Measurements from ENCODE around the gene BBOF1.
A peak's percentile ranks its signal among the peaks of the same experiment; 100 is the strongest.
"Not testable (repeated sequence)": the region's sequence is repeated elsewhere in the genome, so short reads cannot be mapped to it uniquely, and the experiment has no call there.

The BBOF1 gene, protein sequence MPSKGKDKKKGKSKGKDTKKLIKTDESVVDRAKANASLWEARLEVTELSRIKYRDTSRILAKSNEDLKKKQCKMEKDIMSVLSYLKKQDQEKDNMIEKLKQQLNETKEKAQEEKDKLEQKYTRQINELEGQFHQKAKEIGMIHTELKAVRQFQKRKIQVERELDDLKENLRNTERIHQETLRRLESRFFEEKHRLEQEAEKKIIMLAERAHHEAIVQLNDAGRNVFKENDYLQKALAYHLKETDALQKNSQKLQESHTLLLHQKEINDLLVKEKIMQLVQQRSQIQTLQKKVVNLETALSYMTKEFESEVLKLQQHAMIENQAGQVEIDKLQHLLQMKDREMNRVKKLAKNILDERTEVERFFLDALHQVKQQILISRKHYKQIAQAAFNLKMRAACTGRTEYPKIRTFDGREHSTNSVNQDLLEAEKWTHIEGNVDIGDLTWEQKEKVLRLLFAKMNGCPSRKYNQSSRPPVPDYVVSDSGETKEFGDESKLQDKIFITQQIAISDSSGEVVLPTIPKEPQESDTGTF

GRCh38 chr14:74018586-74019407 lies at the start of gene BBOF1, which contains the start of gene ENTPD5:
BBOF1 (plus strand) TSS chr14:74019349; CDS start chr14:74019479, 130 bp downstream.
ENTPD5 (minus strand) TSS chr14:74019288; CDS start chr14:73988102, 31,186 bp downstream.
- no peaks in the 10 kb centered on the region for H3K9me3 ChIP-seq (ENCODE audit: severe bottlenecking)
- peak within 1 kb of the TSS; percentile 97 for H3K4me3 ChIP-seq (ENCODE audit: low read depth, low read length)
- peak; percentile 86 for DNase-seq
- H3K27ac ChIP-seq: peak within 1 kb of the TSS; percentile 94
- peaks cover 2% of the 10 kb centered on the region; the same call in 1 of the 2 replicates for H3K36me3 ChIP-seq
- no peaks in the 10 kb centered on the region for H3K27me3 ChIP-seq (ENCODE audit: insufficient read depth, low read depth, severe bottlenecking)
- TF ChIP-seq, protein P1, sequence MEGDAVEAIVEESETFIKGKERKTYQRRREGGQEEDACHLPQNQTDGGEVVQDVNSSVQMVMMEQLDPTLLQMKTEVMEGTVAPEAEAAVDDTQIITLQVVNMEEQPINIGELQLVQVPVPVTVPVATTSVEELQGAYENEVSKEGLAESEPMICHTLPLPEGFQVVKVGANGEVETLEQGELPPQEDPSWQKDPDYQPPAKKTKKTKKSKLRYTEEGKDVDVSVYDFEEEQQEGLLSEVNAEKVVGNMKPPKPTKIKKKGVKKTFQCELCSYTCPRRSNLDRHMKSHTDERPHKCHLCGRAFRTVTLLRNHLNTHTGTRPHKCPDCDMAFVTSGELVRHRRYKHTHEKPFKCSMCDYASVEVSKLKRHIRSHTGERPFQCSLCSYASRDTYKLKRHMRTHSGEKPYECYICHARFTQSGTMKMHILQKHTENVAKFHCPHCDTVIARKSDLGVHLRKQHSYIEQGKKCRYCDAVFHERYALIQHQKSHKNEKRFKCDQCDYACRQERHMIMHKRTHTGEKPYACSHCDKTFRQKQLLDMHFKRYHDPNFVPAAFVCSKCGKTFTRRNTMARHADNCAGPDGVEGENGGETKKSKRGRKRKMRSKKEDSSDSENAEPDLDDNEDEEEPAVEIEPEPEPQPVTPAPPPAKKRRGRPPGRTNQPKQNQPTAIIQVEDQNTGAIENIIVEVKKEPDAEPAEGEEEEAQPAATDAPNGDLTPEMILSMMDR (IDR thresholded peaks at IDR 0.05; ENCODE audit: low read depth, low read length): no peak

DNA sequence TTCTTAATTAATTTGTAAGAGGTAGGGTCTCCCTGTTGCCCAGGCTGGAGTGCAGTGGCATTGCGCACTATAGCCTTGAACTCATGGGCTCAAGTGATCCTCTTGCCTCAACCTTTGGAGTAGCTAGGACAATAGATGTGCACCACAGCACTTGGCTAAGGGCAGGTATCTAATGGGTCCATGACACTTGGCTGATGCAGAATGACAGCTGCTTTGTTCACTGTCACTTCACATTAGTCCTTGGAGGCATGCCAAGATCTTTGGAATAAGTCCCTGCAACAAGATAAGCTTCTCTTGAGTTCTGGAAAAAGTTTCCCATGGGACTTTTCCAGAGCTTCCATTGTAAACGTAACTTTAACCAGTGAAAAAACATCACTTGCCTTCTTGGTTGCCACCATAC lies 45.7 kb upstream of the BBOF1 start:
- TF ChIP-seq, protein P1 (IDR thresholded peaks at IDR 0.05; ENCODE audit: low read depth, low read length): no peak
- H3K4me3 ChIP-seq (ENCODE audit: low read depth, low read length): no peak overlapping the region
- no peaks in the 10 kb centered on the region for H3K27me3 ChIP-seq (ENCODE audit: insufficient read depth, low read depth, severe bottlenecking)
- H3K36me3 ChIP-seq: no peaks in the 10 kb centered on the region
- no peak for DNase-seq
- no peaks in the 10 kb centered on the region for H3K9me3 ChIP-seq (ENCODE audit: severe bottlenecking)
- H3K27ac ChIP-seq: no peak overlapping the region

DNA sequence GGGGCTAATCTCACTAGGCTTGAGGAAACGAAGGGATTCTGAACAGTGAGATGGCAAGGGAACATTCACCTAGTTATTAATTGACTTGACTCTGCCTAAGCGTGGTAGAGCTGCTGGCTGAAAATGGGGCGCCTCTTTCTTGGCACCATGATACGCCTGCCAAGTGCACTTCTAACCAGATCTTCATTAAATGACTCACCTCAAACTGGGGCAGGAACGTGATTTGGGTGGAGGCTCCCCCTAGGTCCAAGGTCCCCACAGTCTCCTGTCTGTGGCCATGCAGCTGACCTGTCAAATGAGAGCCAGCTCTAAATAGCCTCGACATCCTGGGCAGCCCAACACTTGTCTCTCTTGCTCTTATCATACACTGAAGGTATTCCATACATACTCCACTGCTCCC lies 43.0 kb upstream of the BBOF1 start:
- H3K9me3 ChIP-seq (ENCODE audit: severe bottlenecking): no peaks in the 10 kb centered on the region
- no peaks in the 10 kb centered on the region for H3K27me3 ChIP-seq (ENCODE audit: insufficient read depth, low read depth, severe bottlenecking)
- H3K36me3 ChIP-seq: no peaks in the 10 kb centered on the region
- H3K4me3 ChIP-seq (ENCODE audit: low read depth, low read length): no peak overlapping the region
- no peak for DNase-seq
- H3K27ac ChIP-seq: no peak overlapping the region
- TF ChIP-seq, protein P1 (IDR thresholded peaks at IDR 0.05; ENCODE audit: low read depth, low read length): no peak

- no peak for DNase-seq
- Histone ChIP-seq H3K27ac (no peak overlapping the region), H3K4me3 (ENCODE audit: low read depth, low read length) (no peak overlapping the region), H3K27me3 (ENCODE audit: insufficient read depth, low read depth, severe bottlenecking) (no peaks in the 10 kb centered on the region), H3K36me3 (no peaks in the 10 kb centered on the region), H3K9me3 (ENCODE audit: severe bottlenecking) (no peaks in the 10 kb centered on the region)
- TF ChIP-seq, protein P1 (IDR thresholded peaks at IDR 0.05; ENCODE audit: low read depth, low read length): no peak
These were observed 41.3 kb upstream of the BBOF1 start for GRCh38 chr14:73977896-73978295.

GRCh38 chr14:73988065-73988464 lies 31.1 kb upstream of the BBOF1 start:
- no peaks in the 10 kb centered on the region for H3K9me3 ChIP-seq (ENCODE audit: severe bottlenecking)
- no peaks in the 10 kb centered on the region for H3K27me3 ChIP-seq (ENCODE audit: insufficient read depth, low read depth, severe bottlenecking)
- no peaks in the 10 kb centered on the region for H3K36me3 ChIP-seq
- no peak for DNase-seq
- H3K4me3 ChIP-seq (ENCODE audit: low read depth, low read length): no peak overlapping the region
- TF ChIP-seq, protein P1 (IDR thresholded peaks at IDR 0.05; ENCODE audit: low read depth, low read length): no peak
- no peak overlapping the region for H3K27ac ChIP-seq

DNA sequence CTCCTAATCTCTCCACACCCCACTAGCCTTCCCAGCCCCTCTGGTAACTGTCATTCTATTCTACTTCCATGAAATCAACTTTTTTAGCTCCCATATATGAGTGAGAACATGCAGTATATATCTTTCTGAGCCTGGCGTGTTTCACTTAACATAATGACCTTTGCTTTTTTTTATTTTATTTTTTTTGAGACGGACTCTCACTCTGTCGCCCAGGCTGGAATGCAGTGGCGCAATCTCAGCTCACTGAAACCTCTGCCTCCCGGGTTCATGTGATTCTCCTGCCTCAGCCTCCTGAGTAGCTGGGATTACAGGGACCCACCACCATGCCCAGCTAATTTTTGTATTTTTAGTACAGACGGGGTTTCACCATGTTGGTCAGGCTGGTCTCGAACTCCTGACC lies 30.5 kb upstream of the BBOF1 start:
- not testable (repeated sequence) for DNase-seq; H3K4me3 ChIP-seq (ENCODE audit: low read depth, low read length); H3K9me3 ChIP-seq (ENCODE audit: severe bottlenecking); H3K36me3 ChIP-seq; H3K27me3 ChIP-seq (ENCODE audit: insufficient read depth, low read depth, severe bottlenecking); H3K27ac ChIP-seq
